CD4-positive, alpha-beta T cell treated with Interleukin-1 beta for 1 hour (primary cell): ENCODE data around the gene WDR27.
"Not testable (repeated sequence)": the region's sequence is repeated elsewhere in the genome, so short reads cannot be mapped to it uniquely, and the experiment has no call there.

Source experiments
- DNase-seq, 2 donors: peaks; one replicate each; pipeline ENCODE4 v3.0.0-alpha.2; 2020 to 2022

Gene WDR27

DNA sequence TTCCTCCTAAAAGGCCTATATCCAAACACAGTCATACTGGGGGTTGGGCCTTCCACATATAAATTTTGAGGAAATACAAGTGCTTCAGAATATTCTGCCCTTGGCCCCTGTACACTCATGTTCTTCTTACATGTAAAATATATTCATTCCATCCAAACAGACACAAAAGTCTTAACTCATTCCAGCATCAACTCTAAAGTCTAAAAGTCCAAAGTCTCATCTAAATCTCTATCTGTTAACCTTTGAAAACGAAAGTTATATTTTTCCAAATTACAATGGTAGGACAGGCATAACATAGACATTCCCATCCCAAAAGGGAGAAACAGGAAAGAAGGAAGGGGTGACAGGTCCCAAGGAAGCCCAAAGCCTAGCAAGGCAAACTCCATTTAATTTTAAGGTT is 232.8 kb downstream of the WDR27 start:
- no peak for DNase-seq

DNA sequence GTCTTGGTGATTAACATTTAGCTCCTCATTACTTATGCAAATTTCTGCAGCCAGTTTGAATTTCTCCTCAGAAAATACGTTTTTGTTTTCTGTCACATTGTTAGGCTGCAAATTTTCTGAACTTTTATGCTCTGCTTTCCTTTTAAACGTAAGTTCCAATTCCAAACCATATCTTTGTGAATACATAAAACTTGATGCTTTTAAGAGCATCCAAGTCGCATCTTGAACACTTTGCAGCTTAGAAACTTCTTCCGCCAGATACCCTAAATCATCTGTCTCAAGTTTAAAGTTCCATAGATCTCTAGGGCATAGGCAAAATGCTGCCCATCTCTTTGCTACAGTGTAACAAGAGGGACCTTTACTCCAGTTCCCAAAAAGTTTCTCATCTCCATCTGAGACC is 234.1 kb downstream of the WDR27 start:
- DNase-seq, result not testable (repeated sequence)

DNA sequence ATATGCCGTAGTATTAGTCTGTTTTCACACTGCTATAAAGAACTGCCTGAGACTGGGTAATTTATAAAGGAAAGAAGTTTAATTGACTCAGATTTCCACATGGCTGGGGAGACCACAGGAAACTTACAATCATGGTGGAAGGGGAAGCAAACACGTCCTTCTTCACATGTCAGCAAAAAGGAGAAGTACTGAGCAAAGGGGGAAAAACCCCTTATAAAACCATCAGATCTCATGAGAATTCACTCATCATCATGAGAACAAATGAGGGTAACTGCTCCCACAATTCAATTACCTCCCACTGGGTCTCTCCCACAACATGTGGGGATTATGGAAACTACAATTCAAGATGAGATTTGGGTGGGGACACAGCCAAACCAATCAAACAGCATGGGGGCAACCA is 235.6 kb downstream of the WDR27 start:
- not testable (repeated sequence) for DNase-seq

DNA sequence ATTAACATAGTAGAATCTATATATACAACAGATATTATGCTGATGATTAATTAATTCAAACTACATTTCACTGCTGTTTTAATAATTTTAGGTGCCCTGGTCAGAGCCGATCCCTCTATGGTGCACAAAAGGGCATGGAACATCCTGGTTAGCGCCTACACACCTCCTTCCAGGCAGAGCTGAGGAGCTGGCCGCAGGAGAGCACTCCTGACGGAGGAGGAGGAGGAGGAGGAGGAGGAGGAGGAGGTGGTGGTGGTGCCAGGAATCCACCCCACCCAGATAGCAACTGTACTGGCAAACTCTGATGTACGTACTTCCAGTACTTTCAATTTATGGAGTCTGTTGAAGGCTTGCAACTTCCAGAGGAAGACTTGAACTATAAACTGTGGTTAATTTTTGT is 244.1 kb downstream of the WDR27 start:
- DNase-seq, result no peak

DNA sequence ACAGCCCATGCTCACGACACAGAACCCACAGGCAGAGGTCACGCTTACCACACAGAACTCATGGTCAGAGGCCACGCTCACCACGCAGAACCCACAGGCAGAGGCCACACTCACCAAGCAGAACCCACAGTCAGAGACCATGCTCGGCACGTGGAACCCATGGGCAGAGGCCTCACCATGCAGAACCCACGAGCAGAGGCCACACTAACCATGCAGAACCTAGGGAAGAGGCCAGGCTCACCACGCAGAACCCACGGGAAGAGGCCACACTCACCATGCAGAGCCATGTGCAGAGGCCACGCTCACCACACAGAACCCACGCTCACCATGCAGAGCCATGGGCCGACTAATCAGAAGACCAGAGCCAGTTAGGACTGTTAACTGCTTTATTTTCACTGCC is 245.0 kb downstream of the WDR27 start:
- no peak for DNase-seq

DNA sequence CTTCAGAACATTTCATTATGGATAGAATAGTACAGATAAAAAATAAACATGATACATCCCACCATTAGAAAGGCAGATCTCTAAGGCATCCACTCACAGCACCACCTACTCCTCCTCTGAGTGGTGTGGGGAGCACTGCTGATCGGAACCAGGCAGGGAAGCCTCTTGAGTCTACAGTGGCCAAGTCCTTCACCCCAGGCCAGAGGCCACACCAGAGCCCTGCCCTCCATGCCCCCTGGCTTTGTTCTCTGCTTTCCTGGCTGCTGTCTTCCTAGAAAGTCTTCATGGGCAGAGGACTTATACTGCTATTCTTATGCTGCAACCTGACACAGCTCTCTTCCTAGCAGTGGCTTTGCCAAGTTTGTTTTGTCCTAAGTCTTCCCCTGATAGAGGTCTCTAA is 246.4 kb downstream of the WDR27 start:
- no peak for DNase-seq

DNA sequence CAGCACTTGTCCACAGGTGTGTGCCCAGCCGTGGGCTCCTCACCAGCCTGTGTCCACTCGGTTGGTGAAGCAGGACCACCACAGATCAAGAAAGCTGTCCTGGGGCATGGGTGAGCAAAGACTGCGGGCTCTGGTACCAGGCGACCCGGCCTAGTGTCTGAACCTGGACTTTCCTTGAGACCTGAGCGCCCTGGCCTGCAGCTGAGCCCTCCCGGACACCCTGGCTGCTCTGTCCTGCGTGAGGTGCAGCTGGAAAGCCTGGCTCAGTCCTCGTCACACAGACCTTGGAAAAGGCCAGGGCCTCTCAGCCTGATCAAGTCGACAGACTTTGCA is 247.0 kb downstream of the WDR27 start:
- DNase-seq, result no peak

DNA sequence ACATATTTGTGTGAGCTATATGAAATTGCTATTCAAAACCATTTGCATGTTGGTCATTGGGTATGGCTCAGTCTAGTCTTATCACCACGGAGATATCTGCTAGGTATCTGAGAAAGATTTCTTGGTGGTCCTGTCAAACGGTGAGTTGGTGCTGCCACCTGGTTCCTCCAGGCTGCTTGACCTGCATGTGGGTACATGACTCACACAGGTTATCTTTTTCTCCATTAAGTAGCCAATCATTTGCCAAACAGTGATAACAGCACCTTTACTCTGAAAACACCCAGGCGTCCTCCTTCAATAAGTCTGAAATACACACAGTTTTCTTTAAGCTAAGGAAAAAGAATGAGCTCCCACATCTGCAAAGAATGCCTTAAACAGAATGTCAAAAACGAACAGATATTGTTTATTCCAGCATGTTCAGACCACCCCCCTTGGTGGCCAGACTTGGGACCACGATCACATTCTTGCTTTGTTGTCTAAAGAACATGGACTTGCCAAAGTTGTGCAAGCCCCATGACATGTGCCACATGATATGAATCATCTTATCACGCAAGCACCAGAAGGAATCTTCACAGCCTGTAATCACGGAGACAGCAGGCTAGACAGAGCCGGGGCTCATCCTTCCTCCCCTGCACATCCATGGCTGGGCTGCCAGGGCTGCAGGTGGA is 247.5 kb downstream of the WDR27 start:
- DNase-seq, result no peak

DNA sequence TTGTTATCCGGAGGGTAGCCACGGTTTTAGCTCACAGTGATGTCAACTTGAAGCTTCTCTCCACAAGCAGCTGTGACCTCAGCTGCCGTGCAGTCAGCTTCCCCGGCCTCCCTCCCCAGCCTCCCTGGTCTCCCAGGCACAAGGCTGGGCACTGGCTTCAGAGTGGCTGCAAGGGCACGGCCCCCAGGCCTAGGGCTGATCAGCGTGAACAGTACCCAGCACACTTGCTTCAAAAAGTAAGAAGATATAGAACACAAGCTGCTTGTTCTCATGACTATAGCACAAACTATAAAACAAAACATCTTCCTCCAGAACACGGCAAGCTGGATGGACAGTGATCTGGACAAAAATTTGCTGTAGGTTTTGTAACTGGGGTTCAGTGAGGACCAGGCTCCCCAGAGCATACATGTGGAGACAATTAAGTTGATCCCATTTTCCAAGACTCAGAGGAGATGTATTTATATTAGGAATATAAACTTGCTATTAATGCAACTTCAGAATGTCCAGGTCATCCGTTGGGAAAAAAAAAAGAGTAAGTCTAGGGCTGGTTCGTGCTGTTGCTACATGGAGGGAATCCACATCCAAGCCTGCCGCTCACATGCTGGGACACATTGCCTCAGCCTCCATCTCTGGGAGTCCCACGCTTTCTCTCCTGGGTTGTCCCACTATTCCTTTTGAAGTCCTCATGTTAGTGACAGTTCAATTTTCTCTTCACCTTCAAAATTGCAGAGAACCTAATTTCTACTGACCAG is 248.8 kb downstream of the WDR27 start:
- DNase-seq, result no peak

DNA sequence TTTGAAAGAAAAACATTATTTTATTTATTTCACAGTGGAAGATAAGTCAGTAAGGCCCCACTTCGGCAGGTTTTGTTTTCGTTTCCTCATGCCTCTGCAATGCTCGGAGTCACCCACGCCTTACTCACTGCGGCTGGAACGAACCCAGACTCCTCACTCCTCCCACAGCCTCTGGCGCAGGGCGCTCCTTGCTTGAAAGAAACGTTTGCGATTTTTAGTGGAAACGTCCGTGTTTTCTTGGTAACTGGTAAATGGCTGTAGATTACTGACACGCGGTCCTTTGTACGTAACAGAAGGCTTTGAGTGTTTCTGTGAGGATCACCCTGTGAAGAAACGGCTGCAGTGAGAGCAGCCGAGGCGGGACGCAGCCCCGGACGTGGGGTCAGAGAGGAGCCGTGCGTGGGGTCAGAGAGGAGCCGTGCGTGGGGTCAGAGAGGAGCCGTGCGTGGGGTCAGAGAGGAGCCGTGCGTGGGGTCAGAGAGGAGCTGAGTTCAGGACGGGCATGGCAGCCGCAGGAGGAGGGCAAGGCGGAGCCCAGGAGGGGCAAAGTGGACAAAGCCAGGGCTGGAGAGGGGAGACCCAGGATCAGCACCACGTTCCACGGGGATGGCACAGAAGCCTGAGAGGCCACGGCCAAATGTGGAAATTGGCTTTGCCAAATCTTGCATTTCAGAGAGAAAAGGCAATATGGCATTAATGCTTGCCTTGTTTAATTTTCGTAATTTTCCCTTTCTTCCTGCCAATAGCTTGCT is 249.5 kb downstream of the WDR27 start:
- no peak for DNase-seq

DNA sequence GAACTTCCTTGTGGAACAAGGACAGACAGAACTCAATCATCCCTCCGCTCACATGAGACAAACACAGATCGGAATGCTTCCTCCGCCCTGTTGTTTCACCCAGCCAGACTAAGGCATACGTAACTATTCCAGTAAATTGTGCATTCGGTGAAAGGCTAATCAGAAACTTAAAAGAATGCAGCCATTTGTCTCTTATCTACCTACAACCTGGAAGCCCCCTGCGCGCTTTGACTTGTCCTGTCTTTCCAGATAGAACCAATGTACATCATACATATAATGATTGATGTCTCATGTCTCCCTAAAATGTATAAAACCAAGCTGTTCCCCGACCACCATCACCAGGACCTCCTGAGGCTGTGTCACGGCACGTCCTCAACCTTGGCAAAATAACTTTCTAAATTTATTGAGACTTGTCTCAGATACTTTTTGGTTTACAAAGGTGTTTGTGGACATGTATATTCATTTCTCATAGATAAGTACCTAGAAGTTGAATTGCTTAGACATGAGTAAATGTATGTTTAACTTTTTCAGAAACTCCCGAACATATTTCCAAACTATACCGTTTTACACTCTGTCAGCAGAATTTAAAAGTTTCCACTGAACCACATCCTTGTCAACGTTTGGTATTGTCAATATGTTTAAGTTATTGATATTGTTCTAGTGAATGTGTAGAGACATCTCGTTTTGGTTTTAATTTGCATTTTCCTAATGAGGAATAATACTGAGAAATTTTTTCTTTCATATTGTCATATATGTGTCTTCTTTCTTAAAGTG is 250.6 kb downstream of the WDR27 start:
- no peak for DNase-seq

DNA sequence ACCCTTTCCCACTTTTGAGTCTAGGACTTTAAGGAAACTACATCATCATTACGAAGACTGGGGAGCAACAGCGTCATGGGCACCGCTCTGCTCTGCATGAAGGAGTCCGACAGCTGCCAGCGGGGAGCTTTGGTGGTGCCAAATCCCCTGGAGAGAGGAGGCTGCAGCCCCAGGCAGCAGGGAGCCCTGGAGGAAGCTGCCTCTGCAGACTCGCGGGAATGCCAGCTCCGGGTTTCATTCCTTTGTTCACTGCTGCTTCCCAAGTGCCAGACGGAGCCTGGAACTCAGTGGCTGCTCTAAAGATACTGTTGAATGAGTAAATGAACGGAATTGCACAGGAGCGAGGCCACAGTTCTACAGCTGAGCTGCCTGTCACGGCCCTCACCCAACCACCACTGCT is 251.7 kb downstream of the WDR27 start:
- DNase-seq, result no peak

DNA sequence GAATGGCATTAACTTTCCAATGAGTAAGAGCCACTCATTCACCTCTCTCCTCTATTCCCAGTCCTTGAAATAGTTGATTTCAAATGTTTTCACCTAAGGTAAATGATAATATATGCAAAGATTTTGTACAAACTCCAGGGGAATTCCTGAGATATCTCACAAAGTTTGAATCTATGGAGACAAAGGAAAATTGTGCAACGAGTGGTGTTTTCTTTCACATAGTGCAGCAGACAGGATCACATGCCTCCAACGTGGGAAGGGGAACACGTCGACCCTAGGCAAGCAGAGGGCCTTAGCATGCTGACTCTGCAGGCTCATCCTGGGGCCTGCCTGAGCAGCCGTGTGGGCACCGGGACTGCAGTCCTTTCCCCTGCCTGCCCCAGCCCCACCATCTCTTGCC is 252.6 kb downstream of the WDR27 start:
- DNase-seq, result no peak

DNA sequence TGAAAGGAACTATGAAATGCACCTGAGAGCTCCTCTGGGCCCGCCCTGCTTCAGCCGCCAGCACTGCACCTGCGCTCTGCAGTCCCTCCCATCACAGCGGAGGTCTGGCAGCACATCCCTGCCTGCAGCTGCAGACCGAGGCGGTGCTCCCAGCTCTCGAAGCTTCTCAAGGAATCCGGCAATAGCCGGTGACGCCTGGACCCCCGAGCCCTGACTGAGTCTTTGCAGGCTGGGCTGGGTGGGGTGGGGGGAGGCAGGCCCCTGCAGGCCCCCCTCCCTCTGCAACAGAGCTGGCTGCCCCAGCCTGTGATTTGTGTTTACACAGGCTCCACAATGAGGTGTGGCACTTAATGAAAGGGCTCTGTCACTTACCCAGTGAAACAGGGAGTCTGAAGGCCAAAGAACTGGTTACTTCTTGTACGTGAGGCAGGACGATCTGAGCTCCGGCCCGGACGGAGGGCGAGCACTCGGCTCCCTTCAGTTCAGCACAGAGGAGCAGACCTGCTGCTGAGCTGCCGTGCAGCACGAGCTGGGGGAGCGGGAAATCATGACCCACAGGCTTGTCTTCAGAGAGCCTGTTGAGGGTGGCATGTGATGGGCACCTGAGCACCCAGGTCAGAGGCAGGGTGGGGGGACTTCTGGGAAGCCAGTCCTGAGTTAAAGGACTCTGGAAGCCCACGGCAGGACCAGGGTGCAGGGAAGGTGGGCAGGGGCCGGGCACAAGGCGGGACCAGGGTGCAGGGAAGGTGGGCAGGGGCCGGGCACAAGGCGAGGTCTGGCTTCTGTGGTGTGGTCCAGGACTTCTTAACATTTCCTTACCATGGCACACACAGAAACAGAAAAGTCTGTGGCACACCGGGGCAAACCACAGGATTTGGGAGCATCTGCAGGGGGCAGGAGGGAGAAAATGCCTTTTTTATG is 255.9 kb downstream of the WDR27 start:
- DNase-seq, result no peak

DNA sequence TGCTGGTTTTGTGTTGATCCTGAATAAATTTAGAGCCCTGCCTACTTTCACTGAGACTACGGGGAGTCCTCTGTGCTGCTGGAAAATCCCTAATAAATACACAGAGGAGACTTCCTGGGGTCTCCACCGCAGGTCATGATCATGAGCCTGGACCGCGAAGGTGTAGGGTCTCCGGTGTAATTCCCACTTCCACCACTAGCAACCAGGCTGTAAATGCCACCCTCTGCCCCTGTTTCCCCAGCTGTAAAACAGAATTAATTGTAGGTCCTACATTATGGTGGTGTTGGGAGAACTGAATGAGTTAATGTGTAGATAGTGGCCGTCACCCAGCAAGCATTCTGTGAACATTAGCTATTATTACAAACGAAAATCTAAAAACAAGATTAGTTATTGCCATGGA is 256.6 kb downstream of the WDR27 start:
- no peak for DNase-seq

DNA sequence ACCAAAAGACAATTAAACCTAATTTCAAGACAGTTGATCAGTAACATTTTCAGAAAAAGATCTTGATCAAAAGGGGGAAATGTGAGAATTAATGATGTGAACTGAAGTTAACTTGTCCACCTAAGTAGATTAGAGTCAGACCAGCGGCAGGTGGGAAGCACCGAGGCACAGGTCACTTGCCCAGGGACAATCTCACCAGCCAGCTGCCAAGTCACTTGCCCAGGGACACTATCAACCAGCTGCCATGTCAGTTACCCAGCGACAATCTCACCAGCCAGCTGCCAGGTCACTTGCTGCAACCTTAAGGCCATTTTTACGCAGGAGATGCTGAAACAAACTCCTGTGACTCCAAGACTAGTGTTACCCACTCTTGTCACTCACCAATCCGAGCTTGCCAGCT is 260.5 kb downstream of the WDR27 start:
- no peak for DNase-seq

DNA sequence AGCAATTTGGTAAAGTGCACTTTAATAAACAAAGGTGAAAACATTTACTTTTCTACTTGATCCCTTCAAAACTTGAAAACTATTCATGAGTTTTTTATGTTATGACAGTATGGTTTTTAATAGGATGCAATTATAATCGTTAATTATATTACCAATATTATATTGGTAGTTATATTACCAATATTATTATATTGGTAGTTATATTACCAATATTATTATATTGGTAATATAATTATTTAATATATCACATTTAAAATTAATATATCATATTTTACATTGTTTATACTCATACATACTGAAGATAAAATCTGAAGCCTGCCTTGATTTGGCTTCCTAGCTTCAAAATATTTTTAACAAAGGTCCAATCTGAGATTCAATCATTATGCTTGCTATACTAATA is 262.1 kb downstream of the WDR27 start:
- no peak for DNase-seq

DNA sequence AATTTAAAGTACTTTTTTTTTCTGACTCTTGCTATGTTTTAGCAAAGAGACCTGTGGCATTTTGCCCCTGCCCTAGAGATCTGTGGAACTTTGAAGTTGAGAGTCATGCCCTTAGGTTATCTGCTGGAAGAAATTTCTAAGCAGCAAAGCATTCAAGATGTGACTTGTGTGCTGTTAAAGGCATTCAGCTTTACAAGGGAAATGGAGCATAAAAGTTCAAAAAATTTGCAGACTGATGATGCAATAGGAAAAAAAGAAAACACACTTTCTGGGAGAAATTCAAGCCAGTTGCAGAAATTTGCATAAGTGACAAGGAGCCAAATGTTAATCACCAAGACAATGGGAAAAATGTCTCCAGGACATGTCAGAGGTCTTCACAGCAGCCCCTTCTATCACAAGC is 267.3 kb downstream of the WDR27 start:
- DNase-seq, result not testable (repeated sequence)

DNA sequence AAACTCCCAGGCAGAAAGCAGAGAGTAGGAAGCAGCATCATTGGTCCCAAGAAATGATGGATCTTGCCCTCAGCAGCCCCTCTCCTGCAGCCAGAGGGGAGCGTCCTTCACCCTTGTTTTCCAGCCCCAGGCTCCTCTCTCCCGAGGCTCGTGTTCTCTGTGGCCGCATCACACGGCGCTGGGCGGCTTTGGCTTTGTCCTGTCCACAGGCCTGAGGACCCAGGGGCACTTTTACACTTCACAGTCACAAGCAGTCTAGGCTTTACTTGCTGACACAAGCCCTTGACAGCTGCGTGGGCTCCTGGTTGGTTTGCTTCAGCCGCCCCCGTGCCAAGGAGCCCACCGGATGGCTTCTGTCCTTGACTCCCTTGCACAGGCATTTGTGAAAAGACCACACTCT is 272.8 kb downstream of the WDR27 start:
- no peak for DNase-seq

DNA sequence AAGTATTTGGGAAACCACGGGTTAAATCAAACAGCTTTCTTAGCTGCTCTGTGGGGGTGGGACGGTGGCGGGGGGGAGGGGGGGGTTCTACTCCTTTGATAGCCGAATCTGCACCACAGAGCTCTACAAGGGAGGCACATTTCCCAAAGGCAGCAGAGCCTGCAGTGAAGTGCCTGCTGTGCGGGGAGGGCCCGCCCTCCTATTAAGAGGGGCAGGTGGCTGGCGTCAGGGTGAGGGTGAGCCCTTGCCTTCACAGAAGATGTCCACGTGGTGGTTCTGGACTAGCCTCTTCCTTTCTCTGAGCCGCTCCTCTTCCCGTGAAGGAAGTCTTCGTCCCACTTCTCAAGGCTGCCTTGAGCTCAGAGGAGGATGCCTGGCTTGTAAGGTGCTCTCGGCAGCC is 273.3 kb downstream of the WDR27 start:
- DNase-seq, result no peak

DNA sequence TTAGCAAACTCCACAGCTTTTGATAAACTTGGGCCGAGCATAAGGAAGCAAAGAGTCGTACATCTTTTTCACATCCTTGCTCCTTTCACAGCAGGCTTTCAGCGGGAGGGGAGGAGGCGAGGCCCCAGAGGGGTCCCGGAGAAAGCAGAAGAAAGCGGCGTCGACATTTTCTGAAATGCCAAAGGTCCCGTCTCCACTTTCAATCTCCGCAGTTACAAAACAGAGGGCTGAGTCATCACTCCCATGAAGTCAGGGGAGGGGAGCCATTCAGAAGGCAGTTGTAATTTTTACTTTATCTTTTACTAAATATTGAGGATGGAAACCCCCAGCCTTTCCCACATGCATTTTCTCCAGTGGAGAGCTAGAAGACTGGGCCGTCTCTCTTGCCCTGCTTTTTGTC is 274.0 kb downstream of the WDR27 start:
- DNase-seq, result no peak

DNA sequence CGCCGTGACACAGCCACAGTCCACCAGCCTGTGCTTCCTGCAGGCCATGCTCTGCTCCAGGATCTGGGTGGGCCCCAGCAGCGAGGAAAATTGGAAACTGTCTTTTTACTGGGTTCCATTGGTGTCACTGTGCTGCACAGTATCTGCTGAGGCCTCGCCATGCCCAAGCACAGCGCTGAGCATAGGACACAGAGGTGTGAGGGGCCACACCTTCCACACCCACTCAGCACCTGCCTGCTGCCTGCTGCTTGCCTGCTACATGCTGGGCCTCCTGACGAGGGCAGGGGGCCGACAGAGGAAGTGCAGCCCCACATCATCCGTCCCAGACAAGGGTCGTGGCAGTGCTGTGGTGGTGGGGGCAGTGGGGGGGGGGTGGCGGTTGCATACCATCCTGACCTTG is 275.2 kb downstream of the WDR27 start:
- no peak for DNase-seq
